ENCODE data around the gene CDKN2C.

Gene CDKN2C

DNA sequence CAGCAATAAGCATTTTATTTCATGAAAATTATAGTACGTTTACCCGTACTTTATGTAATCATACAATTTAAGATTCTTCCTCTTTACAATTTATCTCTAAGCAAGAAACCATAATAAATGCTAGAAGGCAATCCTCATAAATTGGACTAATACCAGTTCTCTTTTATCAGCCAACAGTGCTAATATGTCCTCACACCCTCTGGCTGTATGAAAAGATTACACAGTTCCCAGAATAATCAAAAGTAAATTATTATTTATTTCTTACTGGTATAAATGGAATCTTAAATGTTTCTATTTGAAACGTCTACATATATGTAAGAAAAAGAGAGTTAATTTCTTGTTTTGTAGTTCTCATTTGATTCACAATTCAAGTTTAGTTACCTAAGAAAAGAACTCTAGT, 3.1 kb upstream of the CDKN2C start:
- DNase-seq (ENCODE audit: low read depth) = no peak

DNA sequence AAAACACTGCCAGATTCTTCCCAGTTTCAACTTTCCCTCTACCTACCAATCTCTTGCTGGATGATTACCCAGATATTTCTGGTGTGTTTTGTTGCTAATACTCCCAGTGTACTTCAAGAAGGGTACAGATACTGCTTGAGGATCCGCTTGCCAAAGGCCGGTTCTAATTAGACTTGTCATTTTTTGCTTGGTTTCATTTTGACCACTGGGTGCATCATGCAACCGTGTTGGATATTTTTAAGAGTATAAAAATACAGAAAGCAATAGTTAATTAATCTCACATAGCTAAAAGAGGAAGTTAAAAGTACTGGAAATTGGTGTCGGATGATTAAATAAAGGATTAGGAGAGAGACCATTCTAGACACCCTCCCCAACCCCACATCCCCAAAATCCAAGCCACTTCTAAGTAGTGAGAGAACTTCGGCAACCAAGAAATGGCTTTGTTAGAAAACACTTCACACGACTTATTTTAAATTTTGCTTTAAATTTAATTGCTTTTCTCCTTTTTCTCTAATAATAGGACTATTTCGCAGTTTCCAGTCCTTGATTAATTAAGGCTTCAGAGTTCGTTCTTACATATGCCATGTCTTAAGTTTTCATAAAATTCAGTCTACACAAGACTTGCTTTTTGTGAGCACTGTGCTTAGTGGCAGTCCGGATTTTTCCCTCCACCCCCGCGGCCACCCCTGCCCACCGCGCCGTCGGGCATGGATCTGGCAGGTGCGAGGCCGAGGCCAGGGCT, 2.5 kb upstream of the CDKN2C start:
- no peak for DNase-seq (ENCODE audit: low read depth)

DNA sequence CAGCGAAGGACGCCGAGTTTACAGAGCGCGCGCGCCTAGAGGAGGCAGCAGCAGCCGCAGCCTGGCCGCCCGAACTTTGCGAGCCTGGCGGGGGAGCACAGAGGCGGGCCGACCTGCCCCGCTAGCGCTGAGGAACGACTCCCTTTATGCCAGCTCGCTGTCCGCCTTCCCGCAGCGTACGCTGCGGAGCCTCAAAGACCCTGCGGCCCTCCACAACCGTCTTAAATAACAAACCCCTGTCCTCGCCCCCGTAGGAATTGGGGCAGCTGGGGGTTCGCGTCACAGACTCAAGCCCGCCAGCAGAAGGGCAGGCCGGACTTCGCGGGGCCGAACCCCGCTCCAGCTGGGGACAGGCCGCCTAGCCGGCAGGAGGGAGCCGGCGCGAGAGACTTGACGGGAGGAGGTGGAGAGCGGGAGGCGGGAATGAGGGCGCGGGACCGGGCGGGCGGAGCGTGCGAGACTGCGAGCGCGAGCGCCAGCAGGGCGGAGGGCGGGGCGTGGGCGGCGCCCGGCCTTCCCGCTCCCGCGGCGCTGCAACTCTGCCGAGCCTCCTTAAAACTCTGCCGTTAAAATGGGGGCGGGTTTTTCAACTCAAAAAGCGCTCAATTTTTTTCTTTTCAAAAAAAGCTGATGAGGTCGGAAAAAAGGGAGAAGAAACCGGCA, 1.8 kb upstream of the CDKN2C start:
- peak; percentile 72 for DNase-seq (ENCODE audit: low read depth)

DNA sequence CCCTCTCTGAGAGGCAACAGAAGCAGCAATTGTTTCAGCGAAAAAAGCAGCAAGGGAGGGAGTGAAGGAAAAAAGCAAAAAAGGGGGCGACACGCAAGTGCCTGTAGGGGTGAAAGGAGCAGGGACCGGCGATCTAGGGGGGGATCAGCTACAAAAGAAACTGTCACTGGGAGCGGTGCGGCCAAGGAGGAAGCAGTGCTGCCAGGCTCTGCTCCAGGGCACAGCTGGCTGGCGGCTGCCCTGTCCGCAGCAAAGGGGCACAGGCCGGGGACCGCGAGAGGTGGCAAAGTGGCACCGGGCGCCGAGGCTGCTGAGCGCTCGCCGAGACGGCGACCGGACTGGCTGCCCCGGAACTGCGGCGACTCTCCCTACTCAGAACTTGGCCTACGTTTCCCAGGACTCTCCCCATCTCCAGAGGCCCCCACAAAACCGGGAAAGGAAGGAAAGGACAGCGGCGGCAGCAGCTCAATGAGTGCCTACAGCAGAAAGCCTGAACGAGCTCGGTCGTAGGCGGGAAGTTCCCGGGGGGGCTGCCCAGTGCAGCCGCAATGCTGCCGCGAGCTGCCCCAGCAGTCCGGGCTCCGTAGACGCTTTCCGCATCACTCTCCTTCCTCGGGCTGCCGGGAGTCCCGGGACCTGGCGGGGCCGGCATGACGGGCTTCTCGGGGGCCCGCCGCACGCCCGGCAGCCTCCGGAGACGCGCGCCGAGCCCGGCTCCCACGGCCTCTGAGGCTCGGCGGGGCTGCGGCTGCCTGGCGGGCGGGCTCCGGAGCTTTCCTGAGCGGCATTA, 1.0 kb upstream of the CDKN2C start:
- peak; percentile 11 for DNase-seq (ENCODE audit: low read depth)

DNA sequence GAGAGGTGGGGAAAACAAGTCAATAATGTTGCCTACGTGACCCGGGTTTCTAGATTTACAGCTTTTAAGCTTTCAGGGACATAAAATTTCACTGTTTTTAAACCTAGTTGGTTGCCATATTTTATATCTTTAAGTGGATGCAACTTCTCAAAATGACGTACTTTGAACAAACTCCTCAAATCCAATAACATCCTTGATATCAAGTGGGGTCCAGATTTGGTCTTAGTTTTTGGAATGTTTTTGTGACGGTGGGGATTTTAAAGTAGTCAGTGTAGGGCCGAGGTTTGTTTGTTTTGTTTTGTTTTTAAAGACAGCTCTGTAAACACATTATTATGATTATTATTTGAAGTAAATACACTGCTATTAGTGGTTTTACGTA, 453 bp downstream of the CDKN2C start:
- no peak for DNase-seq (ENCODE audit: low read depth)

DNA sequence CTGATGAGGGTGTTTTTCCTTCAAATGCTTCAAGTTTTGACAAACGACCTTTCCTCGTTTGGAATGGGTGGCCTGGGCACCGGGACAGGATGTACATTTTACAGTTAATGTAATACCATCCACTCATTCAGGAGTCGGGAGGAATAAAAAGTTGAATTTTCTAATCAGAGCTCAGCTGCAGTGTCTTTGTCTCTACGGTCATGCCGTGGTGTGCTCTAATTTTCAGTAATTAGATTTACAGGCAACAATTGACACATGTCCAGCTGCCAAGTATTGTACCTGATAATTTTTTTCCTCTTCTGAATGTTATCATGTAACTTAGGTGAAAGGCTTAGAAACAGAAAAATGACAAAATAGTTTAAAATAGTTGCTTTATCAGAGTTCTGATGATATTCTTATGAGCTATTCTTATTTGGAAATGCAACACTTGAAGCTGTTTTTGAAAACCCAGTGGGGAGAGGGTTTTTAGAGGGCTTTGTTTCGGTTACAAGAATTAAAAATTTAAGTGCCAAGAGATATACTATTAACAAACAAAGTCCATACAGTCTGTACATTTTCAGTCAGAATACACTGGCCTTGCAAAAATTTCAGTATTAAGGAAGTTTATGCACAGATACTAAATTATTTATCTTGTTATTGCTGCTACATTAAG, 1.0 kb downstream of the CDKN2C start:
- no peak for DNase-seq (ENCODE audit: low read depth)

DNA sequence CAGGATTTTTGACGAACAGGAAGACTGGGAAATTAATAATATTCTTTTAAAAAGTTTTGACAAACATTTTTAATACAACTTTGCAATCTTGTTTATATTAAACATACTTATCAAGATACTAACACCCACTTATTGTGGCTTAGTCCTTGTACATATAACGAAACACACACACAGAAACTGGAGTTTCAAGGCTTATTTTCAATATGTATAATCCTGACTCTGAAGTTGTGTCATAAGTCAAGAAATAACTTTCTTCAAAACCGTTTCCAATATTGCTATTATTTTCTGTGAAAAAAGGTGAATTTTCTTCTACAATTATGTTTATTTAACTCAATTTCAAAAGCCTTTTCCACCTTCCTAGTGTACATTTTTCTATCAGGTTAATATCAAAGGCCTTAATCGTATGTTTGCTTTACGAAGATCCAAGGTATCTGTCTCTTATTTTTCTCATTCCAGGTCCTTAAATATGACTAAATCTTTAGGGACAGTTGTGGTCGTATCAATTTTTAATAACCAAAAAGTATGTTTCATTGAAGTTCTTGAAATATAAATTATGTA, 1.8 kb downstream of the CDKN2C start:
- DNase-seq (ENCODE audit: low read depth) = no peak

DNA sequence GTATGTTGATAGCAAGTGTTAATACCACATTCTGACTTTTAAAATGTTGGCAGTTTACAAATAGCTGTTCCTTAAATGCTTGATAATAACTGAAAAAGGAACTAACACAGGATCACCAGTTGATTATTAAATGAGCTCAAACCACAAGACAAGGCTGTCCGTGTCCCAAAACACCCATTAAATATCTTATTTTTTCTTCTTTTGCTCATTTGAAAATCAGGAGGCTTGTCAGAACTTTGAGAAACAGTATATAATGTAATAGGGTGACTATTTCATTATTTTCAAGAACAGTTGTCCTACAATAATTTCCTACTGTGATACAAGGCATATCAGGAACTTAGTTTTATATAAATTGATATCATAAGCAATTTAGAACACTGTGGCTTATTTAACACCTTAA, 2.7 kb downstream of the CDKN2C start:
- no peak for DNase-seq (ENCODE audit: low read depth)

DNA sequence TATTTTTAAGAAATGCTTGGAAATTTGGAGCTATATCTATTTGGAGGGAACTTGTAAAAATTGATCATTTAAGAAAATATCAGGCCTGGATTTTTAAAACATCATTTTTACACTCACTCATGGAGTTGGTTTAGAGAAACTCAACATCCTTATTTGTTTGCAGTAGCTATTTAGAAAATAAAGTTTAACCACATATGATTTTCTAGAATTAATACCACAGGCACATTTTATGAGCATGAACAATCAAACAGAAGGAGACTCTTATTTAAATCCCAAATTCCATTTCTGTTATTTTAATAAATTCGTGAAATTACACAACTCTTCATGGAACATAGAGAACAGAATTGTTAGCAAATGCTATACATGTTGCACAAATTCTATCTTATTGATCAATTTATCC, 3.2 kb downstream of the CDKN2C start:
- no peak for DNase-seq (ENCODE audit: low read depth)

DNA sequence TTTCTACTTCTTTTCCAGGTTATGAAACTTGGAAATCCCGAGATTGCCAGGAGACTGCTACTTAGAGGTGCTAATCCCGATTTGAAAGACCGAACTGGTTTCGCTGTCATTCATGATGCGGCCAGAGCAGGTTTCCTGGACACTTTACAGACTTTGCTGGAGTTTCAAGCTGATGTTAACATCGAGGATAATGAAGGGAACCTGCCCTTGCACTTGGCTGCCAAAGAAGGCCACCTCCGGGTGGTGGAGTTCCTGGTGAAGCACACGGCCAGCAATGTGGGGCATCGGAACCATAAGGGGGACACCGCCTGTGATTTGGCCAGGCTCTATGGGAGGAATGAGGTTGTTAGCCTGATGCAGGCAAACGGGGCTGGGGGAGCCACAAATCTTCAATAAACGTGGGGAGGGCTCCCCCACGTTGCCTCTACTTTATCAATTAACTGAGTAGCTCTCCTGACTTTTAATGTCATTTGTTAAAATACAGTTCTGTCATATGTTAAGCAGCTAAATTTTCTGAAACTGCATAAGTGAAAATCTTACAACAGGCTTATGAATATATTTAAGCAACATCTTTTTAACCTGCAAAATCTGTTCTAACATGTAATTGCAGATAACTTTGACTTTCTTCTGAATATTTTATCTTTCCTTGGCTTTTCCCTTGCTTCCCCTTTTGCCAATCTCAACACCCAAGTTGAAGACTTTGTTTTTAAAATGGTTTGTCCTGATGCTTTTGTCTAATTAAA, 4.0 kb downstream of the CDKN2C start:
- DNase-seq (ENCODE audit: low read depth) = no peak

DNA sequence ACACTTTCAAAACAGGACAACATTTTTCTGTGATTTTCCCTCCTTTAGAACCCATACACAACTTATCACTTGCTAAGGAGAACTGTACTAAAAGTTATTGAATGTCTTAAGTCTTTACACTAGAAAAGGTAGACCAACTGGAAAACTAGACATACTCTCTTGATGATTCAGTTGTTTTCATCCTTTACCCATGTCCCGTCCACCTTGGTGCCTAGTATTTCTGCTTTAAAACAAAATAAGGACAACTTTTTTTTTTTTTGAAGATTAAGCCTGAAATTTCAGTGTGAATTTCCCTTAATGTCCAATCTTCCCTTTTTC, 4.5 kb downstream of the CDKN2C start:
- DNase-seq (ENCODE audit: low read depth) = no peak

DNA sequence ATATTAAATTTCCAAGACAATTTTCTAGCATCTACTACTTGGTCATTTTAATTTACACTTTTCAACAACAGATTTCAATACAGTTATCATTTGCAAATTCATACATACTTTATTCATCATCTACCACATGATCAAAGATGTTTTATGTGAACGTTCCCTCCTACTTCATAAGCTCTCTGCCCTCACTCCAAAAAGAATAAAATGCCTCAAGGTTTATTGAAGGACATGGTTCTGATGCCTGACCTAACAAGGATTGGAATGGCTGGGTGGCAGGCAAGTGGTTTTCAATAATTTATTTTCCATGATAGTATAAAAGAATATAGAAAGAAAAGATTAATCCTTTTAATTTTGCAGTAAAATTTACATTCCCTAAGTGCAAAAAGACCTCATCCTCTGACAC, 5.4 kb downstream of the CDKN2C start:
- no peak for DNase-seq (ENCODE audit: low read depth)

DNA sequence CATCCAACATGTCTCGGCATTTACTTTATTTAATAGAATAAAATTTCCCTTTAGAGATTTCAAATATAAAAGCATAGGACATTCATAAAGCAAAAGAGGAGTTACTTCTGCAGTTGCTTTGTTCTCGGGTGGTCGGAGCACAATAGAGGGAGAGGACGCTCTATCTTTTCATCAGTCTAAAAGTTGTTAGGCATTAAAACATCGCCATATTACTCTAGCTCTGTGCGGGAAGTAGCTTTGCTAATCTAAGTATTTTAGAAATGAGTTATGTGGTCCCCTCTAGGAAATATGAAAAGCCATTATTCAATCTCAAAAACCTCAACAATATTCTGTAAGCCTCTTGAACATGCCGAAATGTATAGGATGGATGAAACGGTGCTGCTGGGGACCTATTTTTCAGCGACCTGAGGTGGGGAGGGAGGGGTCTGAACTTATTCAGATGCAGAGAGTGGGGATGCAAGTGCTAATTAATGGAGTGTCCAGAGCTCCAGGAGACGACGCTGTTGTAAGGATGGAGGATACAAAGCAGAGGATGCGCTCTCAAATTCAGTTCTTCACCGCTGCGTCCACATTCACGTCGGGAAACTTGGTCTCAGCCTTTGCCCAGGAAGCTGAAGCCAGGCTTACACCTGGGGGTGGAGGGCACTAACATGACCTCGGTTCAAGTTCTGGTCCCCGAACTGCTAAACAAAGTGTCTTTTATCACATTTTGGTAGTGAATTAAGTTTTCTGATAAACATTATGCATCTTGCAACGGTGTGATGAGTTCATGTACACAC, 6.3 kb downstream of the CDKN2C start:
- DNase-seq (ENCODE audit: low read depth) = no peak

DNA sequence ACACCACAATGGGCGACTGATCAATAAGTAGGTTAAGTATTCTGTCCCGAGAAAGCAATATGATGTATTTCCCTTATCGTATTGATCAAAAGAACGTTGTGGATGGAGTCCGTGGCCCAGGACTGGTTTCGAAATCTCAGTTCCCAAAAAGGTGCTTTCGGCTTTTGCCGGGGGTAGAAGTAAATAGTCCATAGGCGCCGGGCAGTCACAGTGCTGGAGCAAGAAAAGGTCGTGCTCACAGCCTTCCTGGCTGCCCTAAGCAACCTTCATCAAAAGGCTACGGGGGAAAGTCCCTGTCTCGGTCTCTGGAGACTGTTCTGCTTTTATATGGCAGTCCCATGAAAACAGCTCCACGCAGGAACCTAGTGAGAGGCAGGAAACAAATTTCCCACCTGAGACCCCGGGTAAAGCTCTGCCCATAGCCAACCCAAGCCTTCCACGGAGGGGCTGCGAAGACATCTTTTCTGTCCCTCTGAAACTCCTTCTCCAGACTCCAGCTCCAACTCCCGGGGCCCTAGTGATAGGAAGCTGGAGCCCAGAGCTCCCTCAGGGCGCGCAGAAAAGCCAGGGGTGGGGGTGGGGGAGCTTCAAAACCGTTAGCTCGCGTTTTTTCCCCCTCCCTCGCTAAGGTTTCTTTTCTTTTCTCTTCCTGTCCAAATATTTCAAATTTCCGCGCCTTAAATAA, 7.0 kb downstream of the CDKN2C start:
- no peak for DNase-seq (ENCODE audit: low read depth)

DNA sequence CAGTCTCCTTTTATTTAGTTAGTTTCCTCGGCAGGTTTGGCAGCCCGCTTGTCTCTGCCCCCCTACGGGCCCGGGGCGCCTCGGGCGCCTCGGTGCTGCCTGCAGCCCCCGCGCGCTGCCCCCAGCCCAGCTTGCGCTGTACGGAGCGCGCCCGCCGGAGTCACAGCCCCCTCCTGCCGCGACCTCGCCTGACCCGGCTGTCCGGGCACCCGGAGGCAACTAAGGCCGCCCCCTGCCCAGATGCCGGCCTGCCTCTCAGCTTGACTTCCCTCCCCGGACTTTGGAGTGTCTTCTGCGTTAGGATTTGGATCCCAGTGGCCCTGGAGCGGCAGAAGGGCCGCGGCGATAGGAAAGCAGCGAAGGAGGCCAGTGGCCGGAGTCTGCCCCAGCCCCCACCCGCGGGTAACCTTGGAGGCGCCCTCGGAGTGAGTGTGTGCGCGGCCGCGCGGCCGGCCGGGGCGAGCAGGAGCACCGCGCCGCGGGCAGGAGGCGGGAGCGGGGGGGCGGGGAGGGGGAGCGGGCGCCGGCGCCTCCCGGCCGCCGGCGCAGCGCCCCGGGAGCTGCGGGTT, 7.6 kb downstream of the CDKN2C start:
- DNase-seq (ENCODE audit: low read depth) = no peak

DNA sequence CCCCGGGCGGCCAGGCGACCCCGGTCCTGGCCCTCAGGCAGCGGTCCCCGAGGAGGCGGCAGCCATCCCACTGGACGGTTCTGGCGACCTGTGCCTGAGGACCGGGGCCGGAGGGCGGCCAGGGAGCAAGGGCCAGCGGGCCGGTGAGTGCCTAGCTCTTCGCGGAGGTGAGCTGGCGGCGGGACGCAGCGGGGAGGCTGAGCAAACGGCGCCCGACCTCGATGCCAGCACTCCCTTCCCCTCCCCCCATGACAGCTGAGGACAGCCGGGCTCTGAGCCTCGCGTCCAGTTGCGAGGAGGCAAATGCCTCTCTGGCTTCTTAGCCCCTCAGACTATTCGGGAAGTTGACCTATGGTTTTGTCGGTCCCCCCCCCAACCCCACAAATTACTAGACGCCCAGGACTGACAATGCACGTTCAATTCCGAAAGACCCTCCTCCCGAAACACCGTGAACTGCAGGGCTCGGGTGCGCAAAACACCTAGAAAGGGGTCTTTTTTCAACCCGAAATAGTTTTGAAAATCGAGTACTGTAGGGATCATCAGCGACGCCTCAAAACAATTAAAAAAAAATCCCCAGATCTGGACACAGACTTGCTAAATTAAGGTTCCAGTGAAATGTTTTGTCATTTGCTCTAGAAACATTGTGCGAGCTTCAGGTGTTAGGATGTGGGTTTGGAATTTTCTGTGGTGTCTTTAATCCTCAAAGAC, 8.3 kb downstream of the CDKN2C start:
- no peak for DNase-seq (ENCODE audit: low read depth)

DNA sequence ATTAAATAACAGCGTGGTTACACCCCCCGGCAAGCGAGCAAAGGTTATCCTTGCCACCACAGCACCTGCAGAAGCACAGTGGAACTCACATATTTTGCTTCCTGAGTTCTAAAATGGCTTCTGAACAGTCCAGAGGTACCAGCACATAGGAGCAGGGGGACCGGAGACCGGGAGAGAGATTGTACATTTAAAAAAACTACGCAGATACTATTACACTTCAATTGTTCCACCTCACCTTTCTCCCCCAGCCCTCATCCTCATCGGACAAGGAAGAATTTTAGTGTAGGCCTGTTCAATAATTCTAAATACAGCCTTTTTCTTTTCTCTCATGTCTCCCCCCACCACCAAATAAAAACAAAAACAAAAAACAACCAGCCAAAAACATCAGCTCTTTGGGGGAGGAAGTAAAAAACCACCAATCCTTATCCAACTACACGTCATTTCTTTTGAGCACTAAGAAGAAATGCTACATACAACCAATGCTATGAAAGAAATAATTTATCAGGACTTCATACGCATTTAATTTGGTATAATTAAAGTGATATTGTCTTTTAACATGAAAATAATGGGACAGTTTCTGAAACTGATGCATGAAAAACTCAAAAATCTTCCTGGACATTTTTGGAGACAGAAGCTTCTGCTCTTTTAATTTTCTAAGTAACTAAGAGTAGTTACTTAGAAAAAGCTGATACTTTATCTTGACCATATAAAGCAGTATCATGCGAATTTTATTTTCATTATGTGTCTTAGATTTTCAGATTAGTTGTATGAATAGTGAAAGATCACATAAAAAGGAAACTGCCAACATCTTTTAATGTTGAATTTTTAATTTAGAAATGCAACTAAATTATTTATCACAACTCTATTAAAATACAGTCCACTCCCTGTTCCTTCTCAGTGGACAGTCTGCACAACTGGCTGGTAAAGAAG, 9.1 kb downstream of the CDKN2C start:
- no peak for DNase-seq (ENCODE audit: low read depth)

DNA sequence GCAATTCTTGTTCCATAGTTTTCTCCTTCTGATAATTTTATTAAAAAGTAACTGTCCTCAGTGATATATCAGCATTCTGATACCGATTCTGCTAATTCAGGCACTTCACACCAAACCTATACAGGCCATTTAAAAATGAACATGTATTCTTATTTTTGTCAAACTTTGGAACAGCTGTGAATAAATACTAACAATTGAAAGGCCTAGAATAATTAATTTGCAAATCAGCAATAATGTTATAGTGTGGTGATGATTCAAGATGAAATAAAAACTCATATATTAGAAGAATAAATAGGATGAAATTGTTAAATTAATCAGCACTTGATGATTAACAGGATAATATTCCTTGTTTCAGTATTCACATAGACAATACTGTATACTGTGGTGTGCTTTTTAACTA, 9.9 kb downstream of the CDKN2C start:
- DNase-seq (ENCODE audit: low read depth) = no peak
